Prostate gland (tissue), 2 donors: ENCODE data around the gene DDX54.

ENCODE experiments used
- CTCF ChIP-seq, 4 experiments: fragments of 200-600 bp in 2 of 4; fragments of 450-650 bp in 2 of 4; sonication (generic) in 2 of 4; IDR thresholded peaks; 1 replicate in 3 of 4; 2 replicates in 1 of 4; pipeline ENCODE4 v1.5.1; 2016 to 2019; ENCODE audit warnings: antibody characterized with exemption in 4 of 4, mild to moderate bottlenecking in 2 of 4, moderate library complexity in 2 of 4
- POLR2A ChIP-seq: fragments of 450-650 bp; IDR thresholded peaks from one replicate; pipeline ENCODE4 v1.6.1; 2016; ENCODE audit warnings: antibody characterized with exemption, mild to moderate bottlenecking
- POLR2AphosphoS5 ChIP-seq: sonication (generic); formaldehyde crosslinking; IDR thresholded peaks from one replicate; pipeline ENCODE4 v1.6.1; 2017; ENCODE audit warnings: antibody characterized with exemption

- TF ChIP-seq CTCF (IDR thresholded peaks at IDR 0.05), result no peak
- no peak for TF ChIP-seq POLR2AphosphoS5
- TF ChIP-seq POLR2A, result no peak
Observed at GRCh38 chr12:113119980-113120669, 65.2 kb downstream of the DDX54 start.
